ENCODE measurements around the gene DUSP5.

Gene DUSP5

DNA sequence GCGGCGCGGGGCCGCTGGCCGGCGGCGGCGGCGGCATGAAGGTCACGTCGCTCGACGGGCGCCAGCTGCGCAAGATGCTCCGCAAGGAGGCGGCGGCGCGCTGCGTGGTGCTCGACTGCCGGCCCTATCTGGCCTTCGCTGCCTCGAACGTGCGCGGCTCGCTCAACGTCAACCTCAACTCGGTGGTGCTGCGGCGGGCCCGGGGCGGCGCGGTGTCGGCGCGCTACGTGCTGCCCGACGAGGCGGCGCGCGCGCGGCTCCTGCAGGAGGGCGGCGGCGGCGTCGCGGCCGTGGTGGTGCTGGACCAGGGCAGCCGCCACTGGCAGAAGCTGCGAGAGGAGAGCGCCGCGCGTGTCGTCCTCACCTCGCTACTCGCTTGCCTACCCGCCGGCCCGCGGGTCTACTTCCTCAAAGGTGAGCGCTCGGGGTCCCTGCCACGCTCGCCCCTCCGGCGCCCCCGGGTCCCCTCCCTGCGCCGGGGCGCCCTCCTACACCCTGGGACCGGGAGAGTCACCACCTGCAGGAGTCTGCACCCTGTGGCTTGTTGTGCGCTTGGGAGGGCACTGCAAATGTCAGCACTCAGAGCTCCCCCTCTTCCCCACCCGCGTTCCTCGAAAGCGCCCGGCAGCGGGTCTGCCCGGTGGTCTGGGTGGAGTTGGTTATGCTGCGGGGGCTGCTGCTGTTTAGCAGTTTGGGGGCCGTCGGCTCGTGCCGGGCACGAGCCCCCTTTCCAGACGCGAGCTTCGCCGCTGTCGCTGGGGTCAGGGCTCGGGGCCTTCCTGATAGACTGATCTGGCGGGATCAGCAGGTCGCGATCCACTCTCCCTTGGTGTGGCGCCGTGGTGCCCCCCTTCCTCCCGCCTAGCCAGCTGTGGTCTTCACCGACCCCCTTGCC is 627 bp downstream of the DUSP5 start:
- TF ChIP-seq FOXM1 (IDR thresholded peaks at IDR 0.05; ENCODE audit: borderline replicate concordance, low read depth) (no peak), NFIC (IDR thresholded peaks at IDR 0.05) (no peak), TAF1 (IDR thresholded peaks at IDR 0.05; ENCODE audit: low read depth) (0 out of 2 replicates have a peak, but pooled peaks have one; percentile 9), TCF12 (IDR thresholded peaks at IDR 0.05; ENCODE audit: low read depth) (no peak), ZBTB7A (IDR thresholded peaks at IDR 0.05; ENCODE audit: low read depth) (peak; percentile 81; the same call in 1 of the 2 replicates), CREB1 (IDR thresholded peaks at IDR 0.05; ENCODE audit: low read depth) (no peak), EGR1 (IDR thresholded peaks at IDR 0.05) (no peak)
- TF ChIP-seq, protein P1, sequence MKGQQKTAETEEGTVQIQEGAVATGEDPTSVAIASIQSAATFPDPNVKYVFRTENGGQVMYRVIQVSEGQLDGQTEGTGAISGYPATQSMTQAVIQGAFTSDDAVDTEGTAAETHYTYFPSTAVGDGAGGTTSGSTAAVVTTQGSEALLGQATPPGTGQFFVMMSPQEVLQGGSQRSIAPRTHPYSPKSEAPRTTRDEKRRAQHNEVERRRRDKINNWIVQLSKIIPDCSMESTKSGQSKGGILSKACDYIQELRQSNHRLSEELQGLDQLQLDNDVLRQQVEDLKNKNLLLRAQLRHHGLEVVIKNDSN (IDR thresholded peaks at IDR 0.05), result no peak
- TF ChIP-seq, protein P2, sequence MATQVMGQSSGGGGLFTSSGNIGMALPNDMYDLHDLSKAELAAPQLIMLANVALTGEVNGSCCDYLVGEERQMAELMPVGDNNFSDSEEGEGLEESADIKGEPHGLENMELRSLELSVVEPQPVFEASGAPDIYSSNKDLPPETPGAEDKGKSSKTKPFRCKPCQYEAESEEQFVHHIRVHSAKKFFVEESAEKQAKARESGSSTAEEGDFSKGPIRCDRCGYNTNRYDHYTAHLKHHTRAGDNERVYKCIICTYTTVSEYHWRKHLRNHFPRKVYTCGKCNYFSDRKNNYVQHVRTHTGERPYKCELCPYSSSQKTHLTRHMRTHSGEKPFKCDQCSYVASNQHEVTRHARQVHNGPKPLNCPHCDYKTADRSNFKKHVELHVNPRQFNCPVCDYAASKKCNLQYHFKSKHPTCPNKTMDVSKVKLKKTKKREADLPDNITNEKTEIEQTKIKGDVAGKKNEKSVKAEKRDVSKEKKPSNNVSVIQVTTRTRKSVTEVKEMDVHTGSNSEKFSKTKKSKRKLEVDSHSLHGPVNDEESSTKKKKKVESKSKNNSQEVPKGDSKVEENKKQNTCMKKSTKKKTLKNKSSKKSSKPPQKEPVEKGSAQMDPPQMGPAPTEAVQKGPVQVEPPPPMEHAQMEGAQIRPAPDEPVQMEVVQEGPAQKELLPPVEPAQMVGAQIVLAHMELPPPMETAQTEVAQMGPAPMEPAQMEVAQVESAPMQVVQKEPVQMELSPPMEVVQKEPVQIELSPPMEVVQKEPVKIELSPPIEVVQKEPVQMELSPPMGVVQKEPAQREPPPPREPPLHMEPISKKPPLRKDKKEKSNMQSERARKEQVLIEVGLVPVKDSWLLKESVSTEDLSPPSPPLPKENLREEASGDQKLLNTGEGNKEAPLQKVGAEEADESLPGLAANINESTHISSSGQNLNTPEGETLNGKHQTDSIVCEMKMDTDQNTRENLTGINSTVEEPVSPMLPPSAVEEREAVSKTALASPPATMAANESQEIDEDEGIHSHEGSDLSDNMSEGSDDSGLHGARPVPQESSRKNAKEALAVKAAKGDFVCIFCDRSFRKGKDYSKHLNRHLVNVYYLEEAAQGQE (IDR thresholded peaks at IDR 0.05; ENCODE audit: low read depth), result no peak
- TF ChIP-seq, protein P3, sequence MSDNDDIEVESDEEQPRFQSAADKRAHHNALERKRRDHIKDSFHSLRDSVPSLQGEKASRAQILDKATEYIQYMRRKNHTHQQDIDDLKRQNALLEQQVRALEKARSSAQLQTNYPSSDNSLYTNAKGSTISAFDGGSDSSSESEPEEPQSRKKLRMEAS (IDR thresholded peaks at IDR 0.05), result no peak

DNA sequence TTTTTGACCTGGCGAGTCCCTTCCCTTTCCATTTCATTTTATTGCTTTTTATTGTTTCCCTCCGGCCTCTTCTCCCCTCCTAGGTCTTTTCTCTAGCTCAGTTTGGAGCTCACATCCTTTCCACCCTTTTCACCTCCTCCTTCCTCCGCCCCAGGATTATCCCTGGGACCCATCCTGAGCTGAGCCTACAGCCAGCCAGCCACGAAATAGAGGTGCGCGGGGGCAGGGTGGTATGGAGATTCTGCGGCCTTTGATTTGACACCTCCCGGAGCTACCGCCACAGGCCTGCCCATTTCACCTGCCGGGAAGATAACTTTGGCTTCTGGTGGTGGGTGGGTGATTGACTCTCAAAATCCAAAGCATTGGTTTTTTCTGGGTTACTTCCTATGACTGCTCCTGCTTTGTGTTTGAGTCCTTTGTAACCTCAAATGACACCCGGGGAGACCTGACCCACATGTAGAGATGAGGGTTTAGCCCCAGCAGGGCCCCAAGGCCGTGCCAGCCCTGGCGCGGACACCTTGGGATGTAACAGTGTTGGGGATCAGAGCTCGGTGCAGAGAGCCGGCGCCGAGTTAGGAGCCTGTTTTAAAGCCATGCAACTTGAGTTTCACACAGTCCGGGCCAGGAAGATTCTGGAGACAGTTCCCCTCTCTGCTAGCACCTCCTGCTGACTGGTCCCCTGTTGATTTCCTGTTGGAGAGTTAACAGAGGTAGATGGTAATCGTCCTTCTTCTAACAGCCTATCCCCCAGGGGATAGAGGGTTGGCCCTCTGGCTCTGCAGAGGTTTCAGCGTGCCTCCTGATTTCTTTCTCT is 1.5 kb downstream of the DUSP5 start:
- peak; percentile 51 for TF ChIP-seq RAD21 (IDR thresholded peaks at IDR 0.05; ENCODE audit: low read depth)
- TF ChIP-seq NFIC (IDR thresholded peaks at IDR 0.05), result no peak

DNA sequence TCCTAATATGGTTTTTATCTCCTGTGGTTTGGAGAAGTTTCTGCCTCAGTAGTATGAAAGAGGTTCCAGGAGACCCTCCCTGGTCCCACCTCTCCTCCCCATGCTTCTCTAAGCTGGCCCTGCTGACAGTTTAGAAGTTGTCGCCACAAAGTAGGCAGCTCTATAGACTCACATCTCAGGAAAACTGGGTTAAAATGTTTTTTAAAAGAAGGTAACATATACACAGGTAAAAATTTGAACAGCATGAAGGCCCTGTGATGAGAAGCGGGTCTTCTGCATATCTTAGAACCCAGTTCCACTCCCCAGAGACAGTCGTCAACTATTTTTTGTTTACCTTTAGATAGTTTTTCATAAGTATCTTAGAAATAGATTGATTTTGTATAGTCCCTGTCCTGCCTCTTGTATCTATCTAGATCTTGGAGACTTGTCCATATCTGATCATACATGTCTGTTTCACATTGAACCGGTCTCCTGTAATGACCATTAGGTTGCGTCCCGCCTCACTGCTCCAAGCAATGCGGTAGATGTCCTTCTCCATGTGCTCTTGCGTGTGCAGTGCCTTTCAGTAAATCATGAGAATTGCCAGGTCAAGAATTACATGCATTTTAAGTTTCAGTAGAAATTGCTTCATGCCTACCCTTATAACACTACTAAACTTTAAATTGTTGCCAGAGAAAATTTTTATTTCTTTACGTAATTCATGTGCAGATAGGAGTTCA is 2.2 kb downstream of the DUSP5 start:
- TF ChIP-seq EGR1 (IDR thresholded peaks at IDR 0.05) (no peak), TAF1 (IDR thresholded peaks at IDR 0.05; ENCODE audit: low read depth) (no peak), TCF12 (IDR thresholded peaks at IDR 0.05; ENCODE audit: low read depth) (no peak), TEAD4 (IDR thresholded peaks at IDR 0.05) (no peak), RAD21 (IDR thresholded peaks at IDR 0.05; ENCODE audit: low read depth) (no peak), NFIC (IDR thresholded peaks at IDR 0.05) (no peak), CEBPB (IDR thresholded peaks at IDR 0.05) (no peak)

DNA sequence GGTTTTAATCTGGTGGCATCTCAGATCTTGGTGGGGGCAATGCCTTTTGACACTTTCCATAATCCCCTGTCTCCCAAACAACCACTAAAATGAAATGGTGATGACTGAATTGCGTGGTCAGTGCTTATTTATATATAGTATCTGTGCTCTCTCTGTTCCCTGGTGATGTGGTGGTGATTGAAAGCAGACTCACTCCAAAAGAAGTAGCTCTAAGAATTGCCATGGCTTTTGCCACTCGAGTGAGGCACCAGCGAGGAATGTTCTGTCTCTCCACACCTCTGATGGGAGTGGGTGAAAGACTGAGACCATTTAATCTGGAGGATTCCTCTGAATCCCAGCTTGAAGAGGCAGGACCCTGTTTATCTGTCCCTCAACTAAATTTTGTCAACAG is 2.8 kb downstream of the DUSP5 start:
- TF ChIP-seq, protein P3 (IDR thresholded peaks at IDR 0.05), result no peak
- TF ChIP-seq EGR1 (IDR thresholded peaks at IDR 0.05) (no peak), YY1 (IDR thresholded peaks at IDR 0.05; ENCODE audit: low read depth) (no peak), CEBPB (IDR thresholded peaks at IDR 0.05) (no peak), CREB1 (IDR thresholded peaks at IDR 0.05; ENCODE audit: low read depth) (no peak), TAF1 (IDR thresholded peaks at IDR 0.05; ENCODE audit: low read depth) (no peak), NFIC (IDR thresholded peaks at IDR 0.05) (no peak), EP300 (IDR thresholded peaks at IDR 0.05; ENCODE audit: borderline replicate concordance) (no peak), FOXM1 (IDR thresholded peaks at IDR 0.05; ENCODE audit: borderline replicate concordance, low read depth) (no peak)
- TF ChIP-seq, protein P2 (IDR thresholded peaks at IDR 0.05; ENCODE audit: low read depth), result no peak
- TF ChIP-seq, protein P1 (IDR thresholded peaks at IDR 0.05), result no peak

DNA sequence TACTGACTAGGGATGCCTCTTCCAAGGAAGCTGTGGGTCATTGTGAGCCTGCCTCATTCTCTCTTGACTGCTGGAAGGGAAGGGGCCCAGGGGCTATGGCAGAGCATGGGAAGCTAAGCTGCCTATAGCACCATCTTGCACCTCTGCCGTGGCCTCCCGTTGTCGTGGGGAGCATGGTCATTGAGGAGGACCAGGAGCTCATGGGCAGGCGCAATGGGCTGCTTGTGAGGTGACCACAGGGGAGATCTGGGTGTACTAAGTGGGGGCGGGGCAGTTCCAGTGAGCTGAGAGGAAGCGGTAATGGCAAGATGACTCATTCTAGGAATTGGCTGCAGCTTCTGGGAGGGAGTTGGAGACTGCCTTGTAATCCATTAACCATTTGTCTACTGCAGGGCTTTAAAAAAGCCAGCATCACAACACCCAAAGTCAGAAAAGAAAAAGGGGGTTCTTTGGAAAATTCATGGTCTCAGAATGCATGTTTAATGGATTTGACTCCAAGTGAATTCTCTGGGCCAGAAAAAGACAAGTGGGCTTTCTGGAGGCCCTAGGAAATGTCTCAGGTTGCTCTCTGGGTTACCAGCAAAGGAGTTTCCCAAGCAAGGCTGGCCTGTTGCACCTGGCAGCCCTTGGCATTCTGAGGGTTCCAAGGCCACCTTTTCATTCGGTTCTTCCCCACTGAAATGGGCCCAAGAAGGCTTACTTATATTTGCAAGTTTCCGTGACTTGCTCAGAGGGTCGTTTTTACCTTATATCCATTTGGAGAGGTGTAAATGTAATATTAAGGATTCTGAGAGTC is 3.6 kb downstream of the DUSP5 start:
- TF ChIP-seq CEBPB (IDR thresholded peaks at IDR 0.05) (peak; percentile 62; the same call in 1 of the 2 replicates), ZBTB7A (IDR thresholded peaks at IDR 0.05; ENCODE audit: low read depth) (0 out of 2 replicates have a peak, but pooled peaks have one; percentile 30), TCF12 (IDR thresholded peaks at IDR 0.05; ENCODE audit: low read depth) (peak; percentile 75), EP300 (IDR thresholded peaks at IDR 0.05; ENCODE audit: borderline replicate concordance) (peak; percentile 75; the same call in 1 of the 2 replicates), EGR1 (IDR thresholded peaks at IDR 0.05) (no peak), NFIC (IDR thresholded peaks at IDR 0.05) (peak; percentile 85), YY1 (IDR thresholded peaks at IDR 0.05; ENCODE audit: low read depth) (no peak), RAD21 (IDR thresholded peaks at IDR 0.05; ENCODE audit: low read depth) (peak; percentile 25), CREB1 (IDR thresholded peaks at IDR 0.05; ENCODE audit: low read depth) (no peak), TAF1 (IDR thresholded peaks at IDR 0.05; ENCODE audit: low read depth) (no peak)
- TF ChIP-seq, protein P2 (IDR thresholded peaks at IDR 0.05; ENCODE audit: low read depth), result no peak
- TF ChIP-seq, protein P1 (IDR thresholded peaks at IDR 0.05), result no peak
- TF ChIP-seq, protein P3 (IDR thresholded peaks at IDR 0.05), result peak; percentile 43; the same call in 1 of the 2 replicates

Data from Ishikawa (cell line).